Activated T-helper 9 cell treated with anti-CD3 and anti-CD28 coated beads, Interleukin-2, amount 50 U/mL, for 16 hours (primary cell): ENCODE data around the gene SPG21.
A peak's percentile ranks its signal among the peaks of the same experiment; 100 is the strongest.
"Not testable (repeated sequence)": the region's sequence is repeated elsewhere in the genome, so short reads cannot be mapped to it uniquely, and the experiment has no call there.

Experiments
- DNase-seq: peaks from one replicate; pipeline ENCODE4 v3.0.0-alpha.2; 2020; ENCODE audit warnings: low read depth

Gene SPG21

GRCh38 chr15:64989416-64990167, at the start of gene SPG21:
Gene SPG21, minus strand, starts transcription at chr15:64989914. Its CDS starts 6,345 bp downstream, at chr15:64983569.
- DNase-seq = peak; percentile 89

- no peak for DNase-seq
Observed at GRCh38 chr15:65038836-65039235, 49.1 kb upstream of the SPG21 start.

GRCh38 chr15:65038428-65038827, 48.7 kb upstream of the SPG21 start:
- no peak for DNase-seq

- no peak for DNase-seq
Observed at GRCh38 chr15:65037309-65037708, 47.6 kb upstream of the SPG21 start.

GRCh38 chr15:65034719-65035118, 45.0 kb upstream of the SPG21 start:
- no peak for DNase-seq

- DNase-seq = no peak
Observed at GRCh38 chr15:65033659-65034269, 44.0 kb upstream of the SPG21 start.

- peak; percentile 13 for DNase-seq
Observed at GRCh38 chr15:65032801-65033537, 43.3 kb upstream of the SPG21 start.

GRCh38 chr15:65029736-65030208, 40.1 kb upstream of the SPG21 start:
- no peak for DNase-seq

- DNase-seq = peak; percentile 88
Observed at GRCh38 chr15:65028921-65029735, 39.4 kb upstream of the SPG21 start, which contains the start of gene MTFMT. Gene MTFMT, minus strand, starts transcription at chr15:65029639. Its CDS starts 26 bp downstream, at chr15:65029613.

- no peak for DNase-seq
Observed at GRCh38 chr15:65028338-65028737, 38.6 kb upstream of the SPG21 start.

GRCh38 chr15:65027593-65027992, 37.9 kb upstream of the SPG21 start:
- DNase-seq = no peak

- no peak for DNase-seq
Observed at GRCh38 chr15:65026756-65027155, 37.0 kb upstream of the SPG21 start.

GRCh38 chr15:65021488-65021887, 31.8 kb upstream of the SPG21 start:
- DNase-seq = no peak

- no peak for DNase-seq
Observed at GRCh38 chr15:65020419-65020818, 30.7 kb upstream of the SPG21 start.

GRCh38 chr15:65011198-65011597, 21.5 kb upstream of the SPG21 start:
- DNase-seq = not testable (repeated sequence)

GRCh38 chr15:65008983-65009382, 19.3 kb upstream of the SPG21 start:
- DNase-seq = no peak

GRCh38 chr15:65006876-65007275, 17.2 kb upstream of the SPG21 start:
- no peak for DNase-seq

- DNase-seq = no peak
Observed at GRCh38 chr15:65004993-65005392, 15.3 kb upstream of the SPG21 start.

- no peak for DNase-seq
Observed at GRCh38 chr15:64997745-64998375, 8.1 kb upstream of the SPG21 start.

- DNase-seq = no peak
Observed at GRCh38 chr15:64997066-64997465, 7.4 kb upstream of the SPG21 start.

- no peak for DNase-seq
Observed at GRCh38 chr15:64993290-64993689, 3.6 kb upstream of the SPG21 start.
